DMS153 treated with DMSO at 0.1 percent for 48 hours (cell line): Measurements from ENCODE around the gene NRG3.

Experiments
- DNase-seq: peaks from one replicate; lab custom pipeline; 2025; ENCODE audit not compliant: unreplicated experiment; lab: John Stamatoyannopoulos, UW

NRG3 gene

DNA sequence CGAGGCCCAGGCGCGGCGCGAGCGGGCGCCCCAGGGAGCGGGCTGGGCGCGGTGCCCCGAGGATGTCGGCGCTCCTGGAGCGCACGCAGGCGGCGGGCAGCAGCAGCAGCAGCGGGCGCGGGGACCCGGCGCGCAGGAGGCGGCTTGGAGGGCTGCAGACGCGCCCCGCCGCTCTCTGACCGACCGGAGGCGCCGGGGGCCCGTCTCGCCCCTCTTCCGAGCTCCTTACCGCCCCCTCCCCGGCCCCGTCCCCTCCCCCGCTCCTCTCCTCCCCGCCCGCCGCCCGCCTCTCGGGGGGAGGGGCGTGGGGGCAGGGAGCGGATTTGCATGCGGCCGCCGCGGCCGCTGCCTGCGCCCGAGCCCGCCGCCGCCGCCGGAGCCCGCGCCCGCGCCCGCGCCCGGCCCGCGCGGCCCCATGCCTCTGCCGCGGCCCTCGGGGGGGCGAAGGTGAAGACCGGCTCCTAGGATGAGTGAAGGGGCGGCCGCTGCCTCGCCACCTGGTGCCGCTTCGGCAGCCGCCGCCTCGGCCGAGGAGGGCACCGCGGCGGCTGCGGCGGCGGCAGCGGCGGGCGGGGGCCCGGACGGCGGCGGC lies at the start of gene NRG3:
NRG3 (plus strand) TSS at position 320 of the 592 bp plus-strand sequence.
- DNase-seq = no peak

GRCh38 chr10:81828251-81828650 lies 46.7 kb upstream of the NRG3 start:
- no peak for DNase-seq

DNA sequence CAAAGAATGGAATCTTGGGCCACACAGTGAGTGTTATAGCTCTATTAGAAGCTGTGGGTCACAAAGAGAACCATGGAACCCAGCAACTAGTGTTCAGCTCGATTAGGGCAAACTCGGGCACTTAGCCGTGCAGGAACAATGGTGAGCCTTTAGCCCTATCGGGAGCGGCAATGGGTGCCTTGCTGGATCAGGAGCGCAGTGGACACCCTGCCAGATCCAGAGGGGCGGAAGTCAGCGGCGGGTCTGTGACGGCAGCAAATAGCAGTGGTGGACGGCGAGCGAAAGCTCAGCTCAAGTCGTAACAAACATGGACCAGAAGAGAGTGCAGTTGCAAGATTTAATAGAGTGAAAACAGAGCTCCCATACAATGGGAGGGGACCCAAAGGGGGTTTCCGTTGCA lies 43.9 kb upstream of the NRG3 start:
- no peak for DNase-seq

DNA sequence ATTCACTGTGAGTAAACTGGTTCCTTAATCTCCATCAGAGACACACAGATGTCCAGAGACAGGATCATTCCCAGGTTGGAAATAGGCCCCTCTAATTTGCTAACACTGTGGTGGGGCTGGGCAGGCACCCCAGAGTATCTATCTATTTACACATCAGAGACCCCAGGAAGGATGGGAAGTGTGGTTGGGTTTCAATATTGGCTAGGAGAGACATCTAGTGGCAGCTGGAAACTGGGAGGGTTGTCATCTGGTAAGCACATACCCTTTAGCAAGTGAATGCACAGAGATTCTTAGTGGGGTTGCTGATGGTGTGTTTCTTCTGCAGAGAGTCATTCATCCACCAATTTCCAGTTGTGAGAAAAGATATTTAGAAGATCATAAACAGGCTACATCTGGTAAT lies 36.0 kb upstream of the NRG3 start:
- no peak for DNase-seq

GRCh38 chr10:81843042-81843441 lies 32.0 kb upstream of the NRG3 start:
- no peak for DNase-seq

DNA sequence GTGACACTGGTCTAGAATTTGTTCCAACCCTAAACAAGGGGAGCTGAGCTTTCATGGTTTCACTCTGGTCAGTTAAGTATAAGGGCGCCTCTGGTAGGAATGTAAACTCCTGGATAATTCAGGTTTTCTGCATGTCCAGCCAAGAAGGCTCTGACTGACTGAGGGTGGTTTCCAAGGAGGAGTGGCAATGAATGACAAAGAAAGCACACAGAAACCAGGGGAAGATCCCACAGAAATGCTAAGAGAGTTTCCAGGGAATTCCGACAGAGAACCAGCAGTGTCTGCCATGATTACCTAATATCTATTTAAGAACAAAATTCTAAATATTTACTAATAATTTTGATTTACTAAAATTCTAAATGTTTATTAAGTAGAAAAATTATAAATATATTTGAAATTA lies 27.3 kb upstream of the NRG3 start:
- DNase-seq = no peak

- no peak for DNase-seq
Observed at GRCh38 chr10:81848514-81848913, 26.5 kb upstream of the NRG3 start.

DNA sequence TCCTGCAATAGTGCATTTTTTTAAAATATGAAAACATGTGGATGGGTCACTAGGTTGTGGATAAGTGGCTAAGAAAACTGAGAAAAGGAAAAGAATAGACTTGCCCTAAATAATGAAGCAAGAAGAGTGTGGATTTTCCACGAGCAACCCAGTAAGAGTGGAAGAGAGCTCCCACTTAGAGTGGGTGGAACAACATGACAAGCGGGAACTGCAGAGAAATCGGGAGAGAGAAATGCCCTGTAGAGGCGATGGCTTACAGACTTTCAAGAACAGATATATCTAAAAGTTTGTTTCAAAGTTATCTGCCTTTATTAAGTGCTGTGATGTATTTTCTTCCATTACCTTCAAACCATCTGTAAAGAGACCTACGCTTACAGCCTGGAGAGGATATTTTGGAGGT lies 26.1 kb upstream of the NRG3 start:
- no peak for DNase-seq

GRCh38 chr10:81862596-81862995 lies 12.4 kb upstream of the NRG3 start:
- DNase-seq = no peak

DNA sequence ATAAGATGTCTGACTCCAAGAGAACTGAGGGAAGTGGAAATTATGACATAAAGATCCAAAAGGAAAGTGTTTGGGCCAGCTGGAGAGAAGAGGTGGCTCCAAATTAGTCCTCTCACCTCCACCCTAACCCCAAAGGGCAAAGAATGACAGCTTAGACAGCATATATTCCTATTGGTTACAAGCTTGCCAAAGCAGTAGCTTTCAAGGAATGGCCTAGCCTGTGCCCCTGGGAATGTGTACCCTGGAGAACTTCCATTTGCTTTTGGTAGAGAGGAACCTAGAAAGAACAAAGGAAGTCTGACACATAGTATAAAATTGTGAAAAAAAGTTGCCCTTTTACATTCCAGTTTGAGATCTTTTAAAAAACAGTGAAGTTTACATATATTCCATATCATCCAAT lies 11.2 kb upstream of the NRG3 start:
- no peak for DNase-seq

DNA sequence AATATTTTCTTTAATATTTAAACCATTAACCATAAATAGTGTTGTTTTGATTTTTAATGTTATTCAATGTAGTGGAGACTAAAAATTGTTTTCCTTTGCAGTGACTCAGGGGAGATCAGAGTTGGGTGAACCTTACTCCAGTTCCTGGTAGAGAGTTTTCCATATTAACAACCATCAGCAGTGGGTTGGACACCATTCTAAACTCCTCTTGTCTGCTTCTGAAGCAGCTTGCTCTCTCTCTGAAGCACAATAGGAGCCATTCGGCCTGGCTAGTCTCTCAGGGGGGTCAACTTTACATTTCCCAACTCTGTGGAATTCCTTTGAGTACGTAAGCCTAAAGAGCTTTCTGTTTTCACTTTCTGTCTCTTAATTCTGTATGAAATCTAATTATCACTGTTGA lies 9.4 kb upstream of the NRG3 start:
- DNase-seq = no peak

- no peak for DNase-seq
Observed at GRCh38 chr10:81866753-81867152, 8.2 kb upstream of the NRG3 start.

DNA sequence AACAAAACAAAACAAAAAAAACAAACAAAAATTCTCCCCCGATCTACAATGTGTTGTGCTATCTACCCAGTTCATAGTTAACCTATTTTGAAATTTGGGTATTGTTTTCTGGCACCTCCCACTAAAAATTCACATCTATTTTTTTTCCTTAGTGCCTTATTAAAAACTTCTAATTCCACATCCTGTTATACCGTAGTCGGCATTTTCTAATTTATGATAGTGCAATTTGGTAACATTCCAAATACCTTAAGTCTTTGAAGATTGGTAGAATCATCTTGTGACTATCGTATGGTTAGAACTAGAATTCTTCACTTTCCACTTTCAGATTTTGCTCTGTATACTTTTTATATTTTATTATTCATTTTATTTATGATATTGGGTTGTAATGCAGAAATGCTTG lies 4.5 kb upstream of the NRG3 start:
- DNase-seq = no peak

GRCh38 chr10:81871558-81871957 lies 3.4 kb upstream of the NRG3 start:
- DNase-seq = no peak

- no peak for DNase-seq
Observed at GRCh38 chr10:81872206-81872862, 2.7 kb upstream of the NRG3 start.

DNA sequence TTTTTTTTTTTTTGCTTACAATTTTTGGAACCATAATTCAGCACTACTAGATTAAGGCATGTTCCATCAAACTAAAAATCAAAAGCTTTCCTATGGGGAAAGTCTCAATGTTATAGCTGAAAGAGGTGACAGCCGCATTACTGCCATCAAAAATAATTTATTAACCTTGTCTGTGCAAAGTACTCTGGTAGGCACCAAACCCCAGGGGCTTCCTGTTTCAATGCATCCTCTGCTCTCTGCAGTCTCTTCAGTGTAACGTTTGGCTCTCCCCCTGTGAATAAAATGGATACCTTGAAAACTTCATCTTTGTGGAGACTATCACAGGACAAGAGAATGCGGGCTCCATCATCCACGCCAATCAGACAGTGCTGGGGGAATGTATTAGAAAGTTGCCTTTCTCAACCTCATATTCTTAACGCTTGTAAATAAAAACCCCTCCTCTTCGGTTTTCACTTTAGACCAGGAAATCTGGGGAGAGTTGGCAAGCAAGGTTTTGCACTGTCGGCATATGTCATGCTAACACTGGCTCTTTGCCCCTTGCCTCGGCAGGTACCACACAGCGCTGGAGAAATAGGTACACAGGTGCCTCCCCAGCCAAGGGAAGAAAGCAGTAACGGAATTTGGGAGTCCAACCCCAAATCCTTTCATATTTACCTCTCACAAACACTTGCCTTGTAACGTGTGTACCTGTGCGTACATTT lies 1.6 kb upstream of the NRG3 start:
- no peak for DNase-seq

GRCh38 chr10:81873932-81874816 lies 820 bp upstream of the NRG3 start:
- no peak for DNase-seq

DNA sequence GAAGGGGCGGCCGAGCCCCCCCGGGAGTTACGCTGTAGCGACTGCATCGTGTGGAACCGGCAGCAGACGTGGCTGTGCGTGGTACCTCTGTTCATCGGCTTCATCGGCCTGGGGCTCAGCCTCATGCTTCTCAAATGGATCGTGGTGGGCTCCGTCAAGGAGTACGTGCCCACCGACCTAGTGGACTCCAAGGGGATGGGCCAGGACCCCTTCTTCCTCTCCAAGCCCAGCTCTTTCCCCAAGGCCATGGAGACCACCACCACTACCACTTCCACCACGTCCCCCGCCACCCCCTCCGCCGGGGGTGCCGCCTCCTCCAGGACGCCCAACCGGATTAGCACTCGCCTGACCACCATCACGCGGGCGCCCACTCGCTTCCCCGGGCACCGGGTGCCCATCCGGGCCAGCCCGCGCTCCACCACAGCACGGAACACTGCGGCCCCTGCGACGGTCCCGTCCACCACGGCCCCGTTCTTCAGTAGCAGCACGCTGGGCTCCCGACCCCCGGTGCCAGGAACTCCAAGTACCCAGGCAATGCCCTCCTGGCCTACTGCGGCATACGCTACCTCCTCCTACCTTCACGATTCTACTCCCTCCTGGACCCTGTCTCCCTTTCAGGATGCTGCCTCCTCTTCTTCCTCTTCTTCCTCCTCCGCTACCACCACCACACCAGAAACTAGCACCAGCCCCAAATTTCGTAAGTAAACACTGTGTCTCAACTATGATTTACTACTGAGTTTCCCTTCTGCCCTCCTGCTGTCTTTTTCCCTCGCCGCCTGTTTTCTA lies 666 bp downstream of the NRG3 start:
- no peak for DNase-seq

DNA sequence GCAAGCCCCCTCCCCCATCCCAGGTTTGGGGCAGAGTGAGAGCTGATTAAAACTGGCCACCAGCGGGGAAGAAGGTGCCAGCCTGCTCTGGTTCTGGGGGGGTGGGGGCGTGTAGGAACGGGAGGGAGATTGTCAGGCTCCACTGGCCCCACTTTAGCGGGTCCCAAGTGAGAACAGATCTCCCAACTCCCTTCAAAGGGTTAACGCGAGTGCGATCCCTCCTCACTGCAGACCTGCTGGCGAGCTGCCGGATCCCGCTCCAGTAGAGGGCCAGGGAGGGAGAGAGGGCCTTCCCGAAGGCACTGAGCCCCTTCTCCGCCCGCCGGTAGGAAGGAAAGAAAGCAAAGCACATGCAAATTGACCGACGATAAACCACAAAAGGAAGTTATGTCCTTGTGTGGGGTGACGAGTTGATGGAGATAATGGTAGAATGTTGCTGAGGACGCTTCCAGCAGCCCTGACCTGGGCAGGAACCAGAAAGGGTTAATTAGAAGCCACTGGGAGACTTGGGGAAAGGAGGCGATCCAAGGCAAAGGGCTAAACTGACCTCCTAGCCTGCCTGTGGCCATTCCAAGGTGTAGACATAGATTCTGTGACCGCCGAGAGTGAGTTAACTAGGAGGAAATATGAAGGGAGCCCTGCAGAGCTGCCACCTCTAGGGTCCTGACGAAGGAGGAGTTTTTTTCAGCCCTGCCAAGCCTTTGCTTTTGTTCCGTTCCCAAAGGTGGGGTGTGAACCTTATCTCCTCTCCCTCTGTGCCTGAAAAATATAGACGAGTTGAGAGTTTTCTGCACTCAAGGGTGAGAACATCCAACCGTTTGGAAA lies 1.5 kb downstream of the NRG3 start:
- no peak for DNase-seq

- DNase-seq = no peak
Observed at GRCh38 chr10:81877596-81877995, 2.6 kb downstream of the NRG3 start.
